ENCODE measurements around the gene ZBTB18.
"Not testable (repeated sequence)": the region's sequence is repeated elsewhere in the genome, so short reads cannot be mapped to it uniquely, and the experiment has no call there.

ZBTB18 gene

DNA sequence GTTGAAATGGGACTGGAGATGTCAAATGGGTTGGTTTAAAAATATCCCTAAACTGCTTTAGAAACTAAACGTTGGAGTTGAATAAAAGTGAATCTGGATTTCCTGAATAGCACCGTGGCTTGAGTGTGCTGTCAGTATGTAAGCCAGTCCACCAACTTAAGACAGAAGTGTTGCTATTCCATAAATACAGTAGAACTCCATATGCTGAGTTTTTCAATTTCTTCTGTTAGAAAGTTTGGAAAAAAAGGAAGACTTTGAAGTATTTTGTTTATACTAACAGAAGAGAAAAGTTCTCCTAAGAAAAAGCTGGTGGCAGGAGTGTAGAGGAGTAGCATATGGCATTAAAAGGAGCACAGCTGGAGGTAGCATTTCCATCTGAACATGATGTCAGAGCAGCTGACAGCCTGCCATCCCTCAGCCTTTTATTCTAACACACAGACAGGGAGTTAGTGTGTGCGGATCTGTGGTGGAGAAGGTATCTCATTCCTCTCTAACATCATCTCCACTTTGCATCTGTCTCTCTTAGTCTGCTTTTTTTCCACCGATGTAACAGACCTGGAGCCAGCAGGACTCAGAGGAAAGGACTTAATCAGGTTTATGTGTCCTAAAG, at the start of gene ZBTB18:
Gene ZBTB18, plus strand, starts transcription at position 449 of the 610 bp plus-strand sequence. Its CDS starts 149 bp downstream, at position 598.
- FAIRE-seq: peak; percentile 41

DNA sequence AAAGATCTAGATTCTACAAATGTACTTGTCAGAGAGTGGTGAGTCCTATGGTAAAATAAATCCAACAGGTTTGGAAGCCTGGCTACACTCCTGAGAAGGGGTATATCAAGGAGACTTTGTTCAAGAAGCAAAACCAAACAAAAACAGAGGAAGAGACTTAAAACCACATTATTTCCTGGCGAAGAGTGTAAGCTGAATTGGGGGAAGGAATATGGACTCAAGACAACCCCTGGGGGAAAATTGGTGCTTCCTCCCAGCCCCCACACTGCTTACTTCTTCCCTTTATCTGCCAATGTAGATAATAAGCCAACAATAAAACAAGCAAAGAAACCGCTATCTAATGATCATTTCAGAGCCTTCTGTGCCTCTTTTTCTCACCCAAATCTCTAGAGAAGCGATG, 48.4 kb upstream of the ZBTB18 start:
- no peak for FAIRE-seq

DNA sequence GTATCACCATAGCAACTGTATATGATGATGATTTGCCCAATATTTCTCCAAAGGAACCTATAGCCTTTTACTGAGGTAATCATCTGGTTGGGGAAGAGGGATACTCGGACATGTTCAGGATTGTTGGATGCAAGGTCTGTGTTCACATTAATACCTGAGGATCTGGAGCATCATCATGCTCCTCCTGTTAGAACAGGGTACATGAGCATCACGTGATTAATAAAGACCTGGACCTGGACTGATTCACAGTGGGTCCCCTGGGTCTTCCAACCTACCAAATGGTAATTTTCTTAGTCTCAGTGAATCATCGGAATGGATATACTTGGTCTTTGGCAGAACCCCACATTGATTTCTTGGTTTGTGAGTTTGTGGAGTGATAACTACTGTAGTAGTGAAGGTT, 45.6 kb upstream of the ZBTB18 start:
- no peak for FAIRE-seq

DNA sequence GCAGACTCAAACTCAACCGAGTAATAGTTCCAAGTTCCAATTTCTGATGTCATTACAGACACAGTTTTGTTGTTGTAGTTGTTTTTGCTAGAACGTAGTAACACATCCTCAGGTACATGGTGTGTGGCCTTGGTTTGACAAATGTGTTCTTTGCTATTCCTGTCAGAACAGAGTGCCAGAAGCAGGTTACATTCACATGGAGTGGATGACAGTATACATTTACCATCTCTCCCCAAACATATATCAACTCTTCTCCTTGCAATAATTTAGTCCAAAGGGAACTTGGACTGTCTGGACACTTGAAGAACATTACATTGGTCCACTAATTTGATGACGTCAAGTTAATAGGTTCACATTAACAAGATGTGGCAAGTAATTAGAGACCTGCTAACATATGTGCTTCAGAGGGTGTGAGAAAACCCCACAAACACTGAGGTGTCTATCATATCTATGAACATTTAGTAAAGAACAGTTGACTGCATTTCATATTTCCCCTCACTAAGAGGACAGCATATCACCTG, 44.6 kb upstream of the ZBTB18 start:
- no peak for FAIRE-seq

DNA sequence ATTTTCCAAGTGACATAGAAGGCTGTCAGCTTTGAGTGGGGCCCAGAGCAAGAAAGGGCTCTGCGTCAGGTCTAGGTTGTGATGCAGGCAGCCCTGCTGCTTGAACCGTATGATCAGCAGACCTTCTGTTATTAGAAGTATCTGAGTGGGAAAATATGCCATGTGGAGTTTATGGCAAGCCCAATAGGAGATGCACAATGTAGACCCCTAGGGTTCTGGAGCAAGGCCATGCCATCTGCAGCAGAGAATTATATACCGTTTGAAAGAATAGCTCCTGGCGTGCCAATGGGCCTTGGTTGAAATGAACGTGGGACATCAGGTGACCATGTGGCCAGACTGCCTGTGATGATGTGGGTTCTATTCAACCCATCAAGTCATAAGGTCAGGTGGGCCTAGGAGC, 44.1 kb upstream of the ZBTB18 start:
- FAIRE-seq: no peak

DNA sequence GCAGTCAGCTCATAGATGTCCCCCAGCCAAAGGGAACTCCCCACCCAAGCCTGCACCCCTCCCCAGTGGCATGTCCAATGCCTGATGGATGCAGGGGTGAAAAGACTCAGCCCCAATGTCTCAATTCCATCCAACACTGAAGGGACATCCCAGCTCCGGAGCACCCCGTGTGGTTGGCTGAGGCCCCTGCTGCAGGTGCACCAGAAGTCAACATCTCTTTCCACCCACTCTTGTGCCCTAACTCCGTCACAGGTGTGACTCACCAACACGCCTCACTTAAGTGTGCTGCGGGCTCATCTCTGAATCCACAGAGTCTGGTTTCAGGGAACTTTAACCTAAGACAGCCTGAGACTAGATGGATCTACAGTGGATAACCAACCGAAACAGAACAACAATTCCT, 40.9 kb upstream of the ZBTB18 start:
- FAIRE-seq: no peak

DNA sequence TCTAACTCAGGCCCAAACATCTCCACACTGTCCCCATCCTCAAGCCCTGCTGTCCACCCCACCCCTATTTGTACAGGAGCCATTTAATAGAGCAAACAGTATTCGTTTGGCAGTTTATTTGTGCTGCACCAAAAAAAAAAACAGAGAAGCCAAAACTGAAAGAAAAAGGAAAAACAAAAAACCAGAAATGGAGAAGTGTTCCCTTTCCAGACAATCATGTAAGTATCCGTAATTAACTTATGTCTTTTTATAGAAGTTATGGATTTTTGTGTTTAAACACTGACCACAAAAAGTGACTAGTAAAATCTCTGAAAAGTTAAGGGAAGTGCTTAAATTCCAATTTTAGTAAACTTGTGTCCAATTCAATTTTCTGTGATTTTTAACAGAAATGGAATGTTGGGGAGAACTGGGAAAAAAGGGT, 40.4 kb upstream of the ZBTB18 start:
- FAIRE-seq: no peak

DNA sequence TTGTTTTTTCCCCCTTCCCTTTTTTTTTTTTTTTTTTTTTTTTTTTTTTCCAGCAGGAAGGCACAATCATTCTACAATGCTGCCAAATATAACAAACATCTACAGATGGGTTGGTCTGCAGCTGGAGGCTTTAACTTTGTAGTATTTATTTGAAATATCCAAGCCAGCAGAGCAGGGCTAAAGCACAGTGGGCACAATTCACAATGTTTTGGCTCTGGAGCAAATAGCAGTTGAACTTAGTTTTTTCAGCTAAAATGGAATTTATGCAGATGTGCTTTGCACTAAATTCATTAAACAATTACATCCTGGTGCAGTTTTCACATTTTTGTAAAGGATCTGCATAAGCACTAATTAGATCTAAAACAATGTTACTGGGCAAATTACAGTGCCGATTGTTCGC, 39.8 kb upstream of the ZBTB18 start:
- FAIRE-seq: no peak

DNA sequence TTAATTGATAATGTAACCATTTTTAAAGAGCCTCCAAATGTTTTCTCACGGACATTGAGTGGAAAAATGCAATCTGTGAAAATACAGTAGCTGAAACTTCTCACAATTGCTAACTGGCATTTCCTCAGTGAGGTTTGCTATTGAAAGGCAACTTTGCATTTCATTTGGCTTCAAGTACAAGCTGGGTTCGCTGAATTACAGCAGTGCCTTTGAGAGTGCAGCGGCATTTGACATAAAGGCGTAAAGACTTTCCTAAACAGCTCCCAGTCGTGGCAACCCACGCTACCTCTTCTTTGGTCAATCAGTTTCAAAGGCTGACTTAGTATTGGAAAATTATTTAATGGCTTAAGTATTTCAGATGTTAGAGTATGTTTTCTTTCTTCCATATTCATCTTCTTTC, 39.3 kb upstream of the ZBTB18 start:
- FAIRE-seq: no peak

DNA sequence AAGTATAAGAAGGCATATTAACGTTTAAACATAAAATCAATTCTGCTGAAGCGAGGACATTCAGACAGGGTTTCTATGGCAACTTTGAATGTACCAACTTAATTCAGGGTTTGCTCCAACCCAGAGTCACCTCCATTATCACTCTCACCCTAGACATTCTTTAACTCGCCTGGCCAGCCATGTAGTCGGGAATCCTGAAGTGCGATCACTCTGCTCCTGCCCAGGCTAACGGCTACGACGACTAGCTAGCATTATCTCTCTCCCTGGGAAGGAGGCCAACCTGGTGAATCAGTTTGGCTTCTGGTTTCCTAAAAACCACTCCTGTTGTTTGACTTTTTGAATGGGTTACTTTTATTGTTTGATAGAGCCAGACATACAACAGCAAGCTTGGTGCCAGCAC, 38.9 kb upstream of the ZBTB18 start:
- FAIRE-seq: no peak

DNA sequence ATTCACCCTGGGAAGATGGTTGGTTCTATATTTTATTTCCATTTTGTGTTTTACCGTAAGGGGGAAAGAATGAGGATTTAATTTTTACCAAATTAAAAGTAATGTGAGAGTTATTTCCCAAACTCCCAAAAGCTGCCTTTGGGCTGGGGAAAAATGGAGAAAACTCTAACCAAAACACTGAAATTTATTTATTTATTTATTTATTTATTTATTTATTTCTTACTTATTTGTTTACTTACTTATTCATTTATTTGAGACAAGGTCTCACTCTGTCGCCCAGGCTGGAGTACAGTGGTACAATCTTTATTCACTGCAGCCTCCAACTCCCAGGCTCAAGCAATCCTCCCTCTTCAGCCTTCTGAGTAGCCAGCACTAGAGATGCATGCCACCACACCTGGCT, 38.0 kb upstream of the ZBTB18 start:
- FAIRE-seq: no peak

DNA sequence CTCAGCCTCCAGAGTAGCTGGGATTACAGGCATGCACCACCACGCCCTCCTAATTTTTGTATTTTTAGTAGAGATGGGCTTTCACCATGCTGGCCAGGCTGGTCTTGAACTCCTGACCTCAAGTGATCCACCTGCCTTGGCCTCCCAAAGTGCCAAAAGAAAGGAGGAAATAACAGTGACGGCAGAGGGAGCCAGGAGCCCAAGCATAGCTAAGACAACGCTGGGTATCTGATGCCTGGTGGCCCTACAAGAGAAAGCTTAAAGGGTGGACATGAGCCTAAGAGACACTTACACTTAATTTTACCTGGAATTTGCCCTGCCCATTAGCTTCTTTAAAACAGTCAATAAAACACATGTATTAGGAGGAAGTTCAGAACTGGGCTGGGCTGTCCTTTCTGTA, 36.2 kb upstream of the ZBTB18 start:
- FAIRE-seq: not testable (repeated sequence)

DNA sequence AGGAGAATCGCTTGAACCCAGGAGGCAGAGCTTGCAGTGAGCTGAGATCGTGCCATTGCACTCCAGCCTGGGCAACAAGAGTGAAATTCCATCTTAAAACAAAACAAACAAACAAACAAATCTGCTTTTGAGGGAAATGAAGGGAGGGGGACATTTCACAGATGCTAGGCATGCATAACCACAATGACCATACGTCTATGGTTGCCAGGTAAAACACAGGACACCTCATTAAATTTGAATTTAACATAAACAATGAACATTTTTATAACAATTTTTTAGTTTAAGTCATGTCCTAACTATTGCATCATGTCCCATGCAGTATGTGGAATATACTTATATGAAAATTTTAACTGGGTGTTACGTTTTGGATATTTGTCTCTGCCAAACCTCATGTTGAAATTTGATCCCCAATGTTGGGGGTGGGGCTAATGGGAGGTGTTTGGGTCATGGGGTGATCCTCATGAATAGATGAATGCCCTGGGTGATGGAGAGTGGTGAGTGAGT, 31.0 kb upstream of the ZBTB18 start:
- no peak for FAIRE-seq

DNA sequence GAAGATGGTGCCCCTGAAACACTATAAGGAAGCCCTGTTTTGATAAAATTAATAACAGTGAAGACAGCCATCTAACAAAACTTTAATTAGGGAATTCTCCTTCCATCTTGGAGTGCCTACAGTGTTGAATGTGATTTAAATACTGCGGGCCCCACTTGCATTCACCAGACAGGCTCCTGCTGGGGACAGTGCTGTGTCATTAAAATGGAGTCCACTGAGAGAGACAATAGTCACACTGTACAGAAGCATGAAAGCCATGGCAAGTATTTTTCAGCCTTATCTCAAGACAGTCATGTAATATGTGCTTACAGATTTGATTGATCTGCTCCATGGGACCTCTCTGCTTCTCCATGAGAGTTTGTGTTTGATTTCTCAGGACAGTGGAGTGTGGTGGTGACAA, 29.7 kb upstream of the ZBTB18 start:
- no peak for FAIRE-seq

DNA sequence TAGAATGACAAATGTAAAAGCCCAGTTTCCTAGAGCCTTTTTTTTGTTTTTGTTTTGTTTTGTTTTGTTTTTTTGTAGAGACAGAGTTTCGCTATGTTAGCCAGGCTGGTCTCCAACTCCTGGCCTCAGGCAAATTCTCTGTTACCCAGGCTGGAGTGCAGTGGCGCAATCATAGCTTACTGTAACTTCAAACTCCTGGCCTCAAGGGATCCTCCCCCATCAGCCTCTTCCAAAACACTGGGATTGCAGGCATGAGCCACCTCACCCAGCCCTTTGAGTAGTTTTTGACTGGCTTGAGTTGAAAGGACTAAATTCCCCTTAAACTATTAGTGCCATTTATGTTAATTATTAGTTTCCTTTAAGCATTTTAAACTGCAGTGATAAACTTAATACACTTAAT, 28.8 kb upstream of the ZBTB18 start:
- no peak for FAIRE-seq

DNA sequence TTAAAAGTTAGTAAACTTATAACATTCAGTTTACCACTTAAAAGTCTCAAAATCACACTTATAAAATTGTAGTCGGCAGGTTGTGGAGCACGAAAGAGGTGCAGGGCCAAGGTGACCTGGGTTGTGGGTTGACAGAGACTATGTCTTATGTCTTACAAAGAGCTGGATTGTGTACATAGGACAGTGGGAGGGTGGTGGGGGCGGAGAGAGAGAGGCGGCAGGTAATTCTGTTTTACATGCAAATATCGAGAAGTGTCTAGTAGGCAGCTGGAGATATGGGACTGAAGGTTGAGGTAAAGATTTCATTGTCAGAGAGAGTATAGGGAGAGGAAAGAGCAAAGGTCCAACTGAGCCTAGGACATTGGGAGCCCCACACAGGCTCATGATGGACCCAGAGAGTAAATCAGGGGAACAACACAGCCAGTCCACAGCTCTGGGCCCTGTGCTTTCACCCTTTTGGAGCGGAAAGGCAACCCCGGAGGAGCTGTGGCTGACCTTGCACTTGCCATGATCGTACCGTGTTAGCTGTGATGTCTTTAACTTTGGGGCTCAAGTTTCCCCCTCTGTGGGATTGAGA, 28.1 kb upstream of the ZBTB18 start:
- no peak for FAIRE-seq

DNA sequence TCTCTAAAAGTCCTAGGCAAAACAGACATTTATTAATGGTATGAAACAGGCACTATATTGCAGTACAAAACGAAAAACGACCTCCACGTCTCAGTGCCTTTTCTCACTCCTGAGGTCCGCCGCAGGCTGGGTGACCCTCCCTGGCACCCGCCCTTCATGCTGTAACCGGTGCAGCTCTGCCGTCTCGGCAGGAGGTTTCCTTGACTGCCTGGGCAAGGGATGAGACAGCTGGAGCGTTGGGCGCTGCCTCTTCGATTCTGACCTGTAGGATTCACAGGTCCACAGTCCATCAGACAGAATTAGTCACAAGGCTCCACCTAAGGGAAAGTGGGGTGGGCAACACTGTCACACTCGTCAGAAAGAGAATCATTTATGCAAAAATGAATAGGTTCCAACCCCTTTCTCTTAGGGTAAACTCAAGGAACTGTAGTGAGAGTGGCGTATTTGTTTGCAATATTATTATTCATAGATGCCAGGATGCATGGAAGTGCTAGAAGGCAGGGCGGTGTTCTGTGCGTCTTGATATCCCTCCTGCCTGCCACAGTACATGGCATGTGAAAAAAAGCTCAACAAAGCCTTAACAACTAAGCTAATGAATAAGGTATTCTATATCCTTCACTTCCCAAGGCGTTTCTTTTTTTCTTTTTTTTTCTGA, 23.5 kb upstream of the ZBTB18 start:
- FAIRE-seq: no peak

DNA sequence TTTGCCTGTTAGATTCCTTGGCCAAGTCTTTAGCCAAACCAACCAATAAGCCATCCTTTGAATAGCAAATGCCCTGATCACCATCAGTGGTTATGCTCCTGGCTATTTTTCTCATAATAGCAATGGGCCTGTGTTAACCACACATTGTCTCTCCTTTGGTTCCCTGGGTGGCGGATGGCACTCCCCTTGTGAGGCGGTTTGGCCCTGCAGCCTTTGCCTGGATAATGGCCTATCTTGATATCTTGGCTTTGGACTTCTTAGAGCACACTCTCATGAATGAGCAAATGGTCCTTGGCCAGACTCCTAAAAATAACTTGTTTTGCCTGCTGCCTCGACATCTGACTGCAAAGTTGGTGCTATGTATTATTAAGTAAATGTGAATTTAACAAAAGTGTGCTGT, 22.4 kb upstream of the ZBTB18 start:
- no peak for FAIRE-seq

DNA sequence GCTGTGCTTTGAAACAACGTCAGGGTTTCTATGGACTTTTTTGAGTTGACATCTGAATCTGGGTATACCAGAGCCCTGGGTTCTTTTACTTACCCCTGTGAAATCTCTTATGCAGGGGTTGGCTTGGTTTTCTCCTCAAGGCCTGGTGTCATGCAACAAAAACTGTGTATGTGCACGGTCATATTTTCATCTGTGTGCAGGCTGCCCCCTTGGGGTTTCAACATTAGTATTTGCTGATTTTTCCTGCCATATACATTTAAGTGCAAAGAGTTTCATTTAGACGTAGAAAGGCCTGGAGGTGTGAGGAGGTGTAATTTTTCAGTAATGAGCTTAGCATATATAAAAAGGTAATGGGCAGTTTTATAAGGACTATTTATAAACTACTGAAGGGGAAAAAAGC, 22.0 kb upstream of the ZBTB18 start:
- FAIRE-seq: no peak

DNA sequence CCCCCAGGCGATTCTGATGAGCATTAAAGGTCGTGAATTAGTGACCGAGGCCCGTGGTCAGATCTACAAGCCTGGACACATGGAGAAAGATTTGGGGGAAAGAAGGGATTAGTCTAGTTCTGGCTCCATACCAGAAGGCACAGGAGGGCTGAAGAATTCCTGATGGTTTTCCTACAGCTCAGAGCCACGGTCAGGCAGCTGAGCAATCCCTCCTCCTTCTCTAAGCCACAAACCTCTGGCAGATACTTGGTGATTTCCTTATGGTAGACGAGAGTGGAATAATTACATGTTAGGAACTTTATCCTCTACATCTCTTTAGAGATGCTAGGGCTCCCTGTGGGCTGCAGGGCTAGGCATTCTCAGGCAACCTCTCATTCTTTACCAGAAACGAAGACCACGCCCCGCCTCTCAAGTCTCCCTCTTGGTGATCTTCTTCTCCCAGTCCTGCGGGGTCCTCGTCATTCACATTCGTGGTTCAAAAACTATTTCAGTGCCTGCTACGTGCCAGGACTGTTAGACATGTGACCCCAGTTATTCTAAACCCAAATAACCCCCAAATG, 20.5 kb upstream of the ZBTB18 start:
- FAIRE-seq: no peak

DNA sequence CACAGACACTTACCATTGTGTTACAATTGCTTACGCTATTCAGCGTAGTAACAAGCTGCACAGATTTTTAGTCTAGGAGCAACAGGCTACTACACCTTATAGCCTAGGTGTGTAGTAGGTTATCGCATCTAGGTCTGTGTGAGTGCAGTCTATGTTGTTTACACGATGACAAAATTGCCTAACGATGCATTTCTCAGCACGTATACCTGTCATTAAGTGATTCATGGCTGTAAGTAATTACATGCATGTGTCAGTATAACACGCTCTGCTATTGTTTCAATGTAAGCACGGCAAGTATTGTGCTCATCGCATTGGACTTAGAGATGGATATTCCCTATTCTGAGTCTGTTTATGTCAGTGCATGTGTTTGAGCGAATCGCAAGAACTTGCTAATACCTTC, 15.7 kb upstream of the ZBTB18 start:
- no peak for FAIRE-seq

DNA sequence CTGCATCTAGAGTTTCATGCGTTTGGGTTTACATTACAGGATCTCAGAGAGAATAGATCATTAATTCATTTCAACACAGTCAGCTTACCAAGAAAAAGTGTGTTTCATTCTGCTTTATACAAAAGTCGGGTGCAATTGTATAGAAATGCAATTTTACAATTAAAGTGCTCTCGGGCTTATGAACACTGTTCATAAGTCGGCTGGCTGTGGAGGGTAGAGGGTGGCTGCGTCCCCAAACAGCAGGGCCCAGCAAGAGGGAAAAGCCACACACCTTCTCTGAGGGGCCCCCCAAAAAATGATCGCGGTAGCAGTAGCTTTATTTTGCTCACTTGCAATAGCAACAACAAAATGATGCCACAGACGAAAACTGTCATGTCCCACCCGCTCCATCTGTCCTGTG, 13.8 kb upstream of the ZBTB18 start:
- FAIRE-seq: no peak

DNA sequence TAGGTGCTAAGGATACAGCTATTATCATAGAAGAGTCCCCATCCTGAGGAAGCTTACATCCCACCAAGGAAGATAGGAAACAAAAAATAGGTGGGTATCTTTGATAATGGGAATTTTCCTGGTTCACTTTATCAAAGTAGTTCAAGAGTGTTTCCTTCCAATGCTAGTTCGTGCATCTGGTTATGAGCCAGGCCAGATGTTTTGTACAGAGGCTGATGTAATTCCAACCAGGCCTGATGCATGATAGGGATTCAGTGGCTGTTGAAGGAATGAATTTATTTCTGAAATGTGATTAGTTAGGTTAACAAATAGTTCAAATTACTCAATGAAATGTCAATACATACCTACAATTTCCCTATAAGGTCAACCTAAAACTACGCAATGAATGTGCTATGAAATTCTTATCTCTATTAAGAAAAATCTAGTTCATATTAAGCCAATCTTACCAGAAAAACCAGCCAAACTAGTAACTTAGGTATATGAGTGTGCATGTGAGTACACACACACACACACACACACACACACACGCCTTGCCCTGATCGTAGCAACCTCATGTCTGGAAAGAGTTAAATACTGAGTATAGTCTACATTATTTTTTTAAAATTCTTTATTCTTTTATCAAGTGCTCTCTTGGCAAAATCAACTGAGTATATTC, 9.5 kb upstream of the ZBTB18 start:
- no peak for FAIRE-seq

Data from islet of Langerhans (tissue), 1 donor.